Neural progenitor cell (in vitro differentiated cells): ENCODE measurements around the gene SFXN5.

Experiments used
- CTCF ChIP-seq: fragments of 200-600 bp; sonication (generic); IDR thresholded peaks from 2 replicates; pipeline ENCODE4 v1.5.1; 2017; ENCODE audit warnings: antibody characterized with exemption, mild to moderate bottlenecking
- EZH2phosphoT487 ChIP-seq: fragments of 200-600 bp; sonication (generic); IDR thresholded peaks from 2 replicates; pipeline ENCODE4 v1.6.1; 2017; ENCODE audit warnings: antibody characterized with exemption

DNA sequence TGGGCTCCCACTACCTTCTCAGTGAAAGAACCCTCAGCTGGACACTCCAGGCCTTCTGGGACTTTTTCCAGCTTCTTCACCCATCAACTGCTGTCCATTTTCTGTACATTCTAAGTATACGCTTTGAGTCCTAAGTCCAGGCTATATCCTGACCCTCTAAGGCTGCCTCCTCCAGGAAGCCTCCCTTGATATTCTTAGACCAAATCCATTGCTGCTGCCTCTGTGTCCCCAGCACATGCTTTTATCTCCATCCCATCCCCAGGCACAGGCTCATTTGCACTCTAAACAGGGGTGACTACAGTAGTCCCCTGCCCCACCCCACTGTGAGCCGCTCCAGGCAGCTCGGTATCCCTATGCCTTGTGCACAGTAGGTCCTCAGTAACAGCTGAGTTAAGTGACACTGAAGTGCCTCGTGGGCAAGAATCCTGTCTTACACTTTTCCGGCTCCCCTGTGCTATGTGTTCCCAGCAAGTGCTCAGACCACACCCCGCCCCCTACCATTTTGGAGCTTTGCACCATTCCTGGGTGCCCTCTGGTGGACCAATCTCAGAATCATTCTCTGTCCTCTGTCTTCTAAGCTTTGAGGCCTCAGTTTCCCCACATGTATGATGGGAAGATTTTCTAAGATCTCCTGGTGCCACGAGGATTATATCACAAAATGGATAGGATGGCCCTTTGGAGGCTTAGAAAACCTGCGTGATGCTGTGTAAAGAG lies 119.2 kb downstream of the SFXN5 start:
- TF ChIP-seq CTCF (peak; percentile 16), EZH2phosphoT487 (no peak)
